Upper lobe of left lung (tissue), 4 donors: ENCODE measurements around the gene PPA1.

Experiments
- CTCF ChIP-seq, 6 experiments: fragments of 450-650 bp in 4 of 6; fragments of 200-600 bp in 2 of 6; sonication (generic) in 2 of 6; IDR thresholded peaks; one replicate each; pipeline ENCODE4 v1.5.1; 2016 to 2019; ENCODE audit warnings: antibody characterized with exemption in 6 of 6
- EP300 ChIP-seq, 4 donors: sonication (generic); formaldehyde crosslinking; IDR thresholded peaks; one replicate each; pipeline ENCODE4 v1.5.1; 2017; ENCODE audit warnings: antibody characterized with exemption in 4 of 4, control low read depth in 2 of 4
- POLR2A ChIP-seq, 4 donors: fragments of 450-650 bp; IDR thresholded peaks; one replicate each; pipeline ENCODE4 v1.5.1; 2016 to 2017; ENCODE audit warnings: antibody characterized with exemption in 4 of 4, mild to moderate bottlenecking in 2 of 4
- POLR2AphosphoS5 ChIP-seq, 2 donors: sonication (generic); formaldehyde crosslinking; IDR thresholded peaks; one replicate each; pipeline ENCODE4 v1.5.1; 2017; ENCODE audit warnings: antibody characterized with exemption in 2 of 2

GRCh38 chr10:70247360-70247759, 14.1 kb upstream of the PPA1 start:
- TF ChIP-seq EP300 (IDR thresholded peaks at IDR 0.05) (no peak), POLR2AphosphoS5 (IDR thresholded peaks at IDR 0.05) (no peak), CTCF (IDR thresholded peaks at IDR 0.05) (no peak), POLR2A (IDR thresholded peaks at IDR 0.05) (no peak)
